ENCODE results near the gene FSIP1. TPM values are rescaled to one million over a fixed set of nuclear protein-coding genes. Genes with fewer than 3 reads are reported as not detected.

FSIP1 gene
- total RNA-seq, 1 experiment from 2014 or later = 1.3 TPM

DNA sequence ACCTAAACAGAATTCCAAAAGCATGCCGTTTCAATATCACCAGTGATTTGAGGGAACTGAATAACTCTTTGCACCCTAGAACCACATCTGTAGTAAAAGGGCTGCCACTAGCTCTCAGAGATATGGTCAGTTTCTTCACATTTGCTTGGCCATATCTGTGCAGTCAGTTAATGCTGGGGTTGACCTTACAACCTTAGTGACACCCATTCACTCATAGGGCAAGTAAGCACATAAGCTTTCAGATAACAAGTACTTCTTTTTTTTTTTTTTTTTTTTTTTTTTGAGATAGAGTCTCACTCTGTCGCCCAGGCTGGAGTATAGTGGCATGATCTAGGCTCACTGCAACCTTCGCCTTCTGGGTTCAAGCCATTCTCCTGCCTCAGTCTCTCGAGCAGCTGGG, 20.4 kb upstream of the FSIP1 start:
- no peaks in the 10 kb centered on the region for H3K27me3 Mint-ChIP-seq (ENCODE audit: insufficient read depth, unreplicated experiment)
- no TSS peak for BruUV-seq (replicated peaks)
- Histone ChIP-seq H3K4me1 (peaks cover 3% of the 10 kb centered on the region; the same call in 1 of the 2 replicates), H3K4me3 (ENCODE audit: low read depth, low read length) (no peak overlapping the region), H3K9me3 (no peaks in the 10 kb centered on the region), H3K36me3 (ENCODE audit: control insufficient read depth, insufficient read depth, low read length) (no peaks in the 10 kb centered on the region), H3K27me3 (replicated peaks; ENCODE audit: control insufficient read depth, insufficient read depth, low read length) (no peaks in the 10 kb centered on the region)
- no peak for DNase-seq
- TF ChIP-seq, protein P1, sequence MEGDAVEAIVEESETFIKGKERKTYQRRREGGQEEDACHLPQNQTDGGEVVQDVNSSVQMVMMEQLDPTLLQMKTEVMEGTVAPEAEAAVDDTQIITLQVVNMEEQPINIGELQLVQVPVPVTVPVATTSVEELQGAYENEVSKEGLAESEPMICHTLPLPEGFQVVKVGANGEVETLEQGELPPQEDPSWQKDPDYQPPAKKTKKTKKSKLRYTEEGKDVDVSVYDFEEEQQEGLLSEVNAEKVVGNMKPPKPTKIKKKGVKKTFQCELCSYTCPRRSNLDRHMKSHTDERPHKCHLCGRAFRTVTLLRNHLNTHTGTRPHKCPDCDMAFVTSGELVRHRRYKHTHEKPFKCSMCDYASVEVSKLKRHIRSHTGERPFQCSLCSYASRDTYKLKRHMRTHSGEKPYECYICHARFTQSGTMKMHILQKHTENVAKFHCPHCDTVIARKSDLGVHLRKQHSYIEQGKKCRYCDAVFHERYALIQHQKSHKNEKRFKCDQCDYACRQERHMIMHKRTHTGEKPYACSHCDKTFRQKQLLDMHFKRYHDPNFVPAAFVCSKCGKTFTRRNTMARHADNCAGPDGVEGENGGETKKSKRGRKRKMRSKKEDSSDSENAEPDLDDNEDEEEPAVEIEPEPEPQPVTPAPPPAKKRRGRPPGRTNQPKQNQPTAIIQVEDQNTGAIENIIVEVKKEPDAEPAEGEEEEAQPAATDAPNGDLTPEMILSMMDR (IDR thresholded peaks at IDR 0.05; ENCODE audit: insufficient read depth in 1 of 2, low read depth in 1 of 2, low read length in 1 of 2, severe bottlenecking in 1 of 2, unreplicated experiment in 1 of 2) = no peak
- H3K27ac Mint-ChIP-seq (ENCODE audit: unreplicated experiment) = no peak overlapping the region
- no peaks in the 10 kb centered on the region for H3K36me3 Mint-ChIP-seq (ENCODE audit: insufficient read depth, unreplicated experiment)
- POLR2A ChIA-PET = no interaction called here
- H3K4me3 Mint-ChIP-seq (ENCODE audit: unreplicated experiment) = no peak overlapping the region
- H3K4me1 Mint-ChIP-seq (ENCODE audit: low read depth, unreplicated experiment) = peaks cover 11% of the 10 kb centered on the region
- CTCF ChIA-PET = interaction anchor here (0.7 kb wide), 1 partner anchor 84 kb away, joined by 3 read pairs; no protein-coding TSS in a partner anchor
- H3K9me3 Mint-ChIP-seq (ENCODE audit: unreplicated experiment) = no peaks in the 10 kb centered on the region
- intact Hi-C loops (cut with micrococcal nuclease; ENCODE audit: unreplicated experiment) = loop anchor here (5.0 kb wide), 1 partner anchor 129 kb away; the partner anchor contains the start of gene EIF2AK4

DNA sequence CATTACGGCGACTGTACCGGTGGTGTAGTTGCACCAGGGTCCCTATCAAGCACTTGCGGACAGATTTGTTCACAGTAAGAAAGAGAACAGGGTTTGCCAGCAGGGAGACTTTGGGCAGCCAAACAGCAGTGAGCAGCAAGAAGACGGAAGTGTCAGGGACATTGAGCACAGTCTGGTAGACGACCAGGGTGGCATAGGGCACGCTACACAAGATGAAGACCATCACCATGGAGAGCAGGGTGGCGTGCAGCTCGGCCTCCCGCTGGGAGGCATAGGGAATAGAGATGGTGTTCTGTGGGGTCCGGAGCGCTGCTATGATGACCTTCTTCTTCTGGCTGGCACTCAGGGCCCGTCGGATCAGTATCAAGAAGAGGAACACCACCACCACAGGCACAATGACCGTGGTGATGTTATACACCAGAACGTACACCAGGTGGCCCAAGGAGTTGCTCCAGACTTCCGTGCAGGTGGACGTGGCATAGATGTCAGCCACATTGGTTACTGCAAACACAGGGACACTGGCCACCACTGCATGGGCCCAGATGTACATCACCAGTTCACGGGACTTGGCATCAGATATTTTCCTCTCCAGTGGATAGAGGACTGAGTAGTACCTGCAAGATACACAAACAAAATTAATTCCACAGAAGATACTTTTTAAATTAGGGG, 19.1 kb upstream of the FSIP1 start:
- peak; percentile 55 for DNase-seq
- BruUV-seq (replicated peaks) = no TSS peak
- no peaks in the 10 kb centered on the region for H3K9me3 ChIP-seq
- peaks cover 8% of the 10 kb centered on the region for H3K4me1 Mint-ChIP-seq (ENCODE audit: low read depth, unreplicated experiment)
- H3K4me1 ChIP-seq = peaks cover 3% of the 10 kb centered on the region; the same call in 1 of the 2 replicates
- no peaks in the 10 kb centered on the region for H3K36me3 Mint-ChIP-seq (ENCODE audit: insufficient read depth, unreplicated experiment)
- H3K27me3 ChIP-seq (replicated peaks; ENCODE audit: control insufficient read depth, insufficient read depth, low read length) = no peaks in the 10 kb centered on the region
- no peak overlapping the region for H3K27ac Mint-ChIP-seq (ENCODE audit: unreplicated experiment)
- H3K27me3 Mint-ChIP-seq (ENCODE audit: insufficient read depth, unreplicated experiment) = no peaks in the 10 kb centered on the region
- ChIA-PET POLR2A (no interaction called here), CTCF (interaction anchor here (0.7 kb wide), 1 partner anchor 73 kb away, joined by 3 read pairs; no protein-coding TSS in a partner anchor)
- H3K4me3 ChIP-seq (ENCODE audit: low read depth, low read length) = no peak overlapping the region
- H3K36me3 ChIP-seq (ENCODE audit: control insufficient read depth, insufficient read depth, low read length) = no peaks in the 10 kb centered on the region
- no peak overlapping the region for H3K4me3 Mint-ChIP-seq (ENCODE audit: unreplicated experiment)
- H3K9me3 Mint-ChIP-seq (ENCODE audit: unreplicated experiment) = no peaks in the 10 kb centered on the region
- intact Hi-C loops (cut with micrococcal nuclease; ENCODE audit: unreplicated experiment) = loop anchor here (1.0 to 5.0 kb wide), 2 partner anchors 74 to 131 kb away; partner anchors contain the start of gene EIF2AK4
- TF ChIP-seq, protein P1 (IDR thresholded peaks at IDR 0.05; ENCODE audit: insufficient read depth in 1 of 2, low read depth in 1 of 2, low read length in 1 of 2, severe bottlenecking in 1 of 2, unreplicated experiment in 1 of 2) = peak; percentile 44 to 60

DNA sequence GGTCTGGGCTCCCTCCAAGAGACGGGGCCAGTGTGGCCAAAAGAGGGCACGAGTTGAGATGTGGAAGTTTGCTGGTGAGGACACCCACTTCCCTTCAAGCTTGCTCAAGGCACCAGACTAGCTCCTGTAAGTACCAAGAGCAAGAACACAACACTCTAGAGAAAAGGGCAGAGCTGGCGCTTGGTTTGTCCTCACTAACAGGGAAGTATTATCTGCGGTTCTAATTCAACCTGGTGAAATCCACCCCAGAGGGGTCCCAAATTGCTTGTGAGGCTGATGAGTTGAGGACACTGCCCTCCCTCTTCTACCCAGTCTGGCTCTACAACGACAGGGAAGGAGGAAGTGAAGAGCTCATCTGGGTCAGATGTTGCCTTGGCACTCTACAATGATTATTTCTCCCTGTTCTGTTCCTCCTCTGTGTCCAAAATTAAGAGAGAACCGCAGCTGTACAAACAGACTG, 16.9 kb upstream of the FSIP1 start:
- no peaks in the 10 kb centered on the region for H3K9me3 ChIP-seq
- H3K4me1 ChIP-seq = peaks cover 3% of the 10 kb centered on the region; the same call in 1 of the 2 replicates
- TF ChIP-seq, protein P1 (IDR thresholded peaks at IDR 0.05; ENCODE audit: insufficient read depth in 1 of 2, low read depth in 1 of 2, low read length in 1 of 2, severe bottlenecking in 1 of 2, unreplicated experiment in 1 of 2) = no peak
- no peak for DNase-seq
- no peak overlapping the region for H3K4me3 Mint-ChIP-seq (ENCODE audit: unreplicated experiment)
- ChIA-PET CTCF (no interaction called here), POLR2A (no interaction called here)
- H3K9me3 Mint-ChIP-seq (ENCODE audit: unreplicated experiment) = no peaks in the 10 kb centered on the region
- BruUV-seq (replicated peaks) = no TSS peak
- H3K4me1 Mint-ChIP-seq (ENCODE audit: low read depth, unreplicated experiment) = peaks cover 8% of the 10 kb centered on the region
- H3K36me3 Mint-ChIP-seq (ENCODE audit: insufficient read depth, unreplicated experiment) = no peaks in the 10 kb centered on the region
- intact Hi-C loops (cut with micrococcal nuclease; ENCODE audit: unreplicated experiment) = loop anchor here (5.0 kb wide), 1 partner anchor 133 kb away; the partner anchor contains the start of gene EIF2AK4
- H3K27ac Mint-ChIP-seq (ENCODE audit: unreplicated experiment) = no peak overlapping the region
- H3K27me3 ChIP-seq (replicated peaks; ENCODE audit: control insufficient read depth, insufficient read depth, low read length) = no peaks in the 10 kb centered on the region
- no peak overlapping the region for H3K4me3 ChIP-seq (ENCODE audit: low read depth, low read length)
- no peaks in the 10 kb centered on the region for H3K27me3 Mint-ChIP-seq (ENCODE audit: insufficient read depth, unreplicated experiment)
- H3K36me3 ChIP-seq (ENCODE audit: control insufficient read depth, insufficient read depth, low read length) = no peaks in the 10 kb centered on the region

All from Caco-2 (cell line).